AG04450 (cell line): ENCODE results near the gene SAMD4A. TPM values are rescaled to one million over a fixed set of nuclear protein-coding genes. Genes with fewer than 3 reads are reported as not detected.
A peak's percentile ranks its signal among the peaks of the same experiment; 100 is the strongest.

ENCODE experiments used
- CTCF ChIA-PET: fragments of 300-600, 350-600 bp; formaldehyde crosslinking; extraction: SDS; loops from one replicate; lab custom pipeline; 2022; ENCODE audit warnings: antibody characterized with exemption, inconsistent platforms; lab: Charles Lee
- POLR2A ChIA-PET: fragments of 350-600 bp; formaldehyde crosslinking; extraction: SDS; loops from one replicate; lab custom pipeline; 2021; ENCODE audit warnings: antibody characterized with exemption, inconsistent platforms; lab: Yijun Ruan, JAX
- DNase-seq: peaks from one replicate; pipeline ENCODE4 v3.0.0-alpha.2; 2011; ENCODE audit warnings: low read depth, low spot score
- H3K27ac ChIP-seq: one replicate; pipeline ENCODE4 v1.5.1; 2012; ENCODE audit warnings: low read depth, low read length, control low read depth
- H3K27me3 ChIP-seq: one replicate; pipeline ENCODE4 v1.6.0; 2012; ENCODE audit warnings: low read length; ENCODE audit not compliant: control insufficient read depth, insufficient read depth
- H3K4me3 ChIP-seq: 2 replicates; pipeline ENCODE4 v1.5.1; 2011; ENCODE audit warnings: mild to moderate bottlenecking, low read depth, low read length, control low read depth
- H3K9me3 ChIP-seq: 2 replicates; pipeline ENCODE4 v1.5.1; 2012; ENCODE audit warnings: low read length; ENCODE audit not compliant: control insufficient read depth, insufficient read depth
- CTCF ChIP-seq: IDR thresholded peaks from 2 replicates; pipeline ENCODE4 v1.5.1; 2011; ENCODE audit warnings: low read depth, low read length, control low read depth, inconsistent platforms
- polyA plus RNA-seq: library from polyadenylated mRNA; depleted of rRNA; stranded (reverse); fragments of >200 nt; gene quantifications from 2 replicates; pipeline ENCODE4 v1.2.3, GENCODE V29; 2011

SAMD4A gene
- polyA plus RNA-seq, 1 experiment: 12.7 TPM

GRCh38 chr14:54568821-54569595 is 2.1 kb downstream of the SAMD4A start:
- DNase-seq: no peak
- Histone ChIP-seq H3K27ac (peak overlapping the region; percentile 59), H3K4me3 (peak overlapping the region; percentile 80), H3K27me3 (no peaks in the 10 kb centered on the region), H3K9me3 (peaks cover 3% of the 10 kb centered on the region)
- CTCF ChIA-PET: interaction anchor here (0.6 to 8.5 kb wide), 4 partner anchors 118 to 237 kb away, joined by 3 to 186 read pairs (median 54); no protein-coding TSS in a partner anchor
- POLR2A ChIA-PET: interaction anchor here (0.6 to 4.3 kb wide), 5 partner anchors 56 to 207 kb away, joined by 3 to 27 read pairs (median 7); no protein-coding TSS in a partner anchor
- TF ChIP-seq CTCF: no peak

GRCh38 chr14:54570047-54570446 is 3.1 kb downstream of the SAMD4A start:
- no peak for DNase-seq
- Histone ChIP-seq H3K27ac (peak overlapping the region; percentile 32), H3K27me3 (no peaks in the 10 kb centered on the region), H3K4me3 (peak overlapping the region; percentile 80), H3K9me3 (peaks cover 3% of the 10 kb centered on the region)
- no peak for TF ChIP-seq CTCF
- ChIA-PET CTCF (interaction anchor here (8.5 kb wide), 2 partner anchors 122 to 205 kb away, joined by 99 to 186 read pairs; no protein-coding TSS in a partner anchor), POLR2A (interaction anchor here (1.8 kb wide), 1 partner anchor 55 kb away, joined by 7 read pairs; no protein-coding TSS in a partner anchor)

- Histone ChIP-seq H3K27me3 (no peaks in the 10 kb centered on the region), H3K9me3 (peaks cover 3% of the 10 kb centered on the region), H3K4me3 (peak overlapping the region; percentile 80), H3K27ac (peak overlapping the region; percentile 32)
- TF ChIP-seq CTCF: no peak
- ChIA-PET CTCF (interaction anchor here (1.1 kb wide), 1 partner anchor 203 kb away, joined by 3 read pairs; no protein-coding TSS in a partner anchor), POLR2A (no interaction called here)
- DNase-seq: peak; percentile 74
Measured at GRCh38 chr14:54570631-54571415, 3.9 kb downstream of the SAMD4A start.

GRCh38 chr14:54572316-54572715 is 5.4 kb downstream of the SAMD4A start:
- ChIA-PET CTCF (interaction anchor here (0.9 to 2.9 kb wide), 3 partner anchors 10 to 205 kb away, joined by 3 to 15 read pairs (median 4); no protein-coding TSS in a partner anchor), POLR2A (no interaction called here)
- peaks cover 3% of the 10 kb centered on the region; the same call in 1 of the 2 replicates for H3K9me3 ChIP-seq
- H3K27ac ChIP-seq: no peak overlapping the region
- no peak overlapping the region for H3K4me3 ChIP-seq
- no peaks in the 10 kb centered on the region for H3K27me3 ChIP-seq
- no peak for DNase-seq
- TF ChIP-seq CTCF: peak; percentile 46
